ENCODE data around the gene ZFC3H1.

- TF ChIP-seq, protein P1, sequence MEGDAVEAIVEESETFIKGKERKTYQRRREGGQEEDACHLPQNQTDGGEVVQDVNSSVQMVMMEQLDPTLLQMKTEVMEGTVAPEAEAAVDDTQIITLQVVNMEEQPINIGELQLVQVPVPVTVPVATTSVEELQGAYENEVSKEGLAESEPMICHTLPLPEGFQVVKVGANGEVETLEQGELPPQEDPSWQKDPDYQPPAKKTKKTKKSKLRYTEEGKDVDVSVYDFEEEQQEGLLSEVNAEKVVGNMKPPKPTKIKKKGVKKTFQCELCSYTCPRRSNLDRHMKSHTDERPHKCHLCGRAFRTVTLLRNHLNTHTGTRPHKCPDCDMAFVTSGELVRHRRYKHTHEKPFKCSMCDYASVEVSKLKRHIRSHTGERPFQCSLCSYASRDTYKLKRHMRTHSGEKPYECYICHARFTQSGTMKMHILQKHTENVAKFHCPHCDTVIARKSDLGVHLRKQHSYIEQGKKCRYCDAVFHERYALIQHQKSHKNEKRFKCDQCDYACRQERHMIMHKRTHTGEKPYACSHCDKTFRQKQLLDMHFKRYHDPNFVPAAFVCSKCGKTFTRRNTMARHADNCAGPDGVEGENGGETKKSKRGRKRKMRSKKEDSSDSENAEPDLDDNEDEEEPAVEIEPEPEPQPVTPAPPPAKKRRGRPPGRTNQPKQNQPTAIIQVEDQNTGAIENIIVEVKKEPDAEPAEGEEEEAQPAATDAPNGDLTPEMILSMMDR (IDR thresholded peaks at IDR 0.05; ENCODE audit: low read depth, low read length, poor library complexity, severe bottlenecking) = no peak
- TF ChIP-seq EZH2phosphoT487 (IDR thresholded peaks at IDR 0.05; ENCODE audit: borderline replicate concordance, low read length) = no peak
Observed at GRCh38 chr12:71625476-71625875, 38.2 kb downstream of the ZFC3H1 start.
